WTC11 (cell line): ENCODE measurements around the gene TM7SF3. TPM values are rescaled to one million over a fixed set of nuclear protein-coding genes. Genes with fewer than 3 reads are reported as not detected.
"Not testable (repeated sequence)": the region's sequence is repeated elsewhere in the genome, so short reads cannot be mapped to it uniquely, and the experiment has no call there.

Source experiments
- ATAC-seq: fragments of 200-7000 bp; cut with Tn5 transposase; 2 replicates; pipeline ENCODE4 v1.10.0; 2021; ENCODE audit warnings: mild to moderate bottlenecking, moderate library complexity
- CTCF ChIA-PET: fragments of 300-600 bp; sonication (Branson Sonifier 250); formaldehyde crosslinking; loops from one replicate; lab custom pipeline; 2021; ENCODE audit warnings: antibody characterized with exemption; lab: Charles Lee
- POLR2A ChIA-PET: fragments of 350-600 bp; sonication (Branson Sonifier 250); formaldehyde crosslinking; loops from one replicate; lab custom pipeline; 2021; ENCODE audit warnings: antibody characterized with exemption; lab: Charles Lee
- DNase-seq: peaks from one replicate; pipeline ENCODE4 v3.0.0; 2021; ENCODE audit warnings: low spot score
- H3K27ac Mint-ChIP-seq: 2 replicates; pipeline ENCODE4 v1.8.0; 2021; ENCODE audit warnings: mixed read lengths
- H3K27me3 Mint-ChIP-seq: 2 replicates; pipeline ENCODE4 v1.8.0; 2021; ENCODE audit warnings: low read depth, mild to moderate bottlenecking, moderate library complexity, mixed read lengths
- H3K36me3 Mint-ChIP-seq: 2 replicates; pipeline ENCODE4 v1.8.0; 2021; ENCODE audit warnings: mixed read lengths
- H3K4me1 Mint-ChIP-seq: 2 replicates; pipeline ENCODE4 v1.8.0; 2022; ENCODE audit warnings: mixed read lengths
- H3K4me3 Mint-ChIP-seq: 2 replicates; pipeline ENCODE4 v1.8.0; 2021; ENCODE audit warnings: mild to moderate bottlenecking, moderate library complexity, mixed read lengths
- H3K9me3 Mint-ChIP-seq: 2 replicates; pipeline ENCODE4 v1.8.0; 2021; ENCODE audit warnings: mixed read lengths
- ATF1 ChIP-seq: sonication (generic); formaldehyde crosslinking; IDR thresholded peaks from 2 replicates; pipeline ENCODE4 v1.8.1; 2023; ENCODE audit warnings: mild to moderate bottlenecking, moderate library complexity, missing genetic modification reagents
- ELF4 ChIP-seq: sonication (generic); formaldehyde crosslinking; IDR thresholded peaks from 2 replicates; pipeline ENCODE4 v1.8.1; 2022; ENCODE audit warnings: low read depth, mild to moderate bottlenecking, moderate library complexity, missing genetic modification reagents
- FOXP1 ChIP-seq: sonication (generic); formaldehyde crosslinking; IDR thresholded peaks from 2 replicates; pipeline ENCODE4 v1.8.0; 2022; ENCODE audit warnings: missing genetic modification reagents, mild to moderate bottlenecking, moderate library complexity, borderline replicate concordance
- NR1H2 ChIP-seq: sonication (generic); formaldehyde crosslinking; IDR thresholded peaks from 2 replicates; pipeline ENCODE4 v1.9.0; 2021; ENCODE audit warnings: mild to moderate bottlenecking, moderate library complexity, missing genetic modification reagents
- OVOL2 ChIP-seq: fragments of 250-450 bp; sonication (Bioruptor Pico); IDR thresholded peaks from 2 replicates; pipeline ENCODE4 v1.9.0; 2021; ENCODE audit warnings: mild to moderate bottlenecking, borderline replicate concordance
- SMAD3 ChIP-seq: sonication (generic); formaldehyde crosslinking; IDR thresholded peaks from 2 replicates; pipeline ENCODE4 v1.8.0; 2022; ENCODE audit warnings: missing genetic modification reagents, mild to moderate bottlenecking, borderline replicate concordance
- ZNF219 ChIP-seq: sonication (generic); formaldehyde crosslinking; IDR thresholded peaks from 2 replicates; pipeline ENCODE4 v1.8.0; 2023; ENCODE audit warnings: missing genetic modification reagents, mild to moderate bottlenecking, borderline replicate concordance
- total RNA-seq: library from RNA; stranded (reverse); gene quantifications from 3 replicates; pipeline ENCODE4 v1.2.3, GENCODE V29; 2021
- TF ChIP-seq, protein P1 (sequence below): sonication (generic); formaldehyde crosslinking; conservative IDR thresholded peaks from 2 replicates; pipeline ENCODE4 v1.8.1; 2022; ENCODE audit warnings: mild to moderate bottlenecking, missing genetic modification reagents
- TF ChIP-seq, protein P2 (sequence below): sonication (generic); formaldehyde crosslinking; IDR thresholded peaks from 2 replicates; pipeline ENCODE4 v1.8.0; 2023; ENCODE audit warnings: mild to moderate bottlenecking, missing genetic modification reagents
- TF ChIP-seq, protein P3 (sequence below): sonication (generic); formaldehyde crosslinking; IDR thresholded peaks from 2 replicates; pipeline ENCODE4 v1.8.1; 2023; ENCODE audit warnings: mild to moderate bottlenecking, moderate library complexity, missing genetic modification reagents
- TF ChIP-seq, protein P4 (sequence below): sonication (generic); formaldehyde crosslinking; IDR thresholded peaks from 2 replicates; pipeline ENCODE4 v1.8.1; 2022; ENCODE audit warnings: missing genetic modification reagents, borderline replicate concordance
- TF ChIP-seq, protein P5 (sequence below): fragments of 250-450 bp; sonication (Bioruptor Pico); conservative IDR thresholded peaks from 2 replicates; pipeline ENCODE4 v1.9.0; 2021; ENCODE audit warnings: mild to moderate bottlenecking
- TF ChIP-seq, protein P6 (sequence below): sonication (generic); formaldehyde crosslinking; IDR thresholded peaks from 2 replicates; pipeline ENCODE4 v1.8.1; 2022; ENCODE audit warnings: low read depth, missing genetic modification reagents, borderline replicate concordance

The TM7SF3 gene
- total RNA-seq, 1 experiment from 2014 or later, result 75.3 TPM

DNA sequence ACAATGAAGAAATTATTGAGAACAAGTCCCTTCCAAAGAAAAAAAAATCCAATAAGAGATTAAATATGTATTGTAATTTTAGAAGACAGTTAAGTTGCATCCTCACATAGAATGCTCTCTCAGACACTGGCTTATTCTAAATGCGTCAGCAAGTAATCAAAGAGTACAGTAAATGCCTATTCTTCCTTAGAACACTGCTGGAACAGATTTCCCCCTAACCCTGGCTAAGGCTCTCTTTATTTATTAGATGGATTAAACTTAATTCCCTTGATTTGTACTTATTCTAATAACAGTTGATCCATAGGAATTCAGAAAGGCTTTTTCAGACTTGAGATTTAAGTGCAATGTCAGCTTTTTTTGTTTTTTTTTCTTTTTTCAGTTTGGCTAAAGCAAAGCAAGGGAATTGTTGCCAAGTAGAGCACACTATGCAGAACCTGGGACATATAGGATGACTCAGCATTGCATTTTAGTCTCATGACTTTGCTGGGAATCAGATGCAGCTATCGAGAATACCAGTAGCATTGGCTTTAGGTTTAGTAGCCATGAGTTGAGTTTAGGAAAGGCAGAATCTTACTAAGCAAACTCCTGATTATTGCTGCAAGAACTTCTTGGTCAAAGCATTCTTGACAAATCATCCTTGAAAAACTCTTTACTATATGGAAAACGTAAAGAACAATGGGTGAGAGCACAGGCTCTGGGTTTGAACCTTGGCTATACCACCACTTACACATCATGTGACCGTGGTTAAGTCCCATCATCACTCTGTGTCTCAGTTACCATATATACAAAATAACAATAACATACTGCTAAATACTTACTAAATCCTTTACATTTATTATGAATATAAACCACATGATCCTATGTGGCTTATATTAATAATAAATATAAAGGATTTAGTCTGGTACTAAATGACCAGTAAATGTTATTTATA lies 34.9 kb upstream of the TM7SF3 start:
- no peak for DNase-seq
- H3K27ac Mint-ChIP-seq, result no peak overlapping the region
- H3K4me3 Mint-ChIP-seq, result no peak overlapping the region
- TF ChIP-seq SMAD3 (CRISPR knock-in tag) (no peak), ELF4 (CRISPR knock-in tag) (no peak), ATF1 (no peak), NR1H2 (no peak)
- TF ChIP-seq, protein P1, sequence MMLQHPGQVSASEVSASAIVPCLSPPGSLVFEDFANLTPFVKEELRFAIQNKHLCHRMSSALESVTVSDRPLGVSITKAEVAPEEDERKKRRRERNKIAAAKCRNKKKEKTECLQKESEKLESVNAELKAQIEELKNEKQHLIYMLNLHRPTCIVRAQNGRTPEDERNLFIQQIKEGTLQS, result no peak
- TF ChIP-seq, protein P2, sequence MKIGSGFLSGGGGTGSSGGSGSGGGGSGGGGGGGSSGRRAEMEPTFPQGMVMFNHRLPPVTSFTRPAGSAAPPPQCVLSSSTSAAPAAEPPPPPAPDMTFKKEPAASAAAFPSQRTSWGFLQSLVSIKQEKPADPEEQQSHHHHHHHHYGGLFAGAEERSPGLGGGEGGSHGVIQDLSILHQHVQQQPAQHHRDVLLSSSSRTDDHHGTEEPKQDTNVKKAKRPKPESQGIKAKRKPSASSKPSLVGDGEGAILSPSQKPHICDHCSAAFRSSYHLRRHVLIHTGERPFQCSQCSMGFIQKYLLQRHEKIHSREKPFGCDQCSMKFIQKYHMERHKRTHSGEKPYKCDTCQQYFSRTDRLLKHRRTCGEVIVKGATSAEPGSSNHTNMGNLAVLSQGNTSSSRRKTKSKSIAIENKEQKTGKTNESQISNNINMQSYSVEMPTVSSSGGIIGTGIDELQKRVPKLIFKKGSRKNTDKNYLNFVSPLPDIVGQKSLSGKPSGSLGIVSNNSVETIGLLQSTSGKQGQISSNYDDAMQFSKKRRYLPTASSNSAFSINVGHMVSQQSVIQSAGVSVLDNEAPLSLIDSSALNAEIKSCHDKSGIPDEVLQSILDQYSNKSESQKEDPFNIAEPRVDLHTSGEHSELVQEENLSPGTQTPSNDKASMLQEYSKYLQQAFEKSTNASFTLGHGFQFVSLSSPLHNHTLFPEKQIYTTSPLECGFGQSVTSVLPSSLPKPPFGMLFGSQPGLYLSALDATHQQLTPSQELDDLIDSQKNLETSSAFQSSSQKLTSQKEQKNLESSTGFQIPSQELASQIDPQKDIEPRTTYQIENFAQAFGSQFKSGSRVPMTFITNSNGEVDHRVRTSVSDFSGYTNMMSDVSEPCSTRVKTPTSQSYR, result no peak
- no peaks in the 10 kb centered on the region for H3K9me3 Mint-ChIP-seq
- H3K4me1 Mint-ChIP-seq, result no peaks in the 10 kb centered on the region
- ATAC-seq, result no peak
- H3K27me3 Mint-ChIP-seq, result no peaks in the 10 kb centered on the region
- CTCF ChIA-PET, result no interaction called here
- H3K36me3 Mint-ChIP-seq, result no peaks in the 10 kb centered on the region
- POLR2A ChIA-PET, result no interaction called here

DNA sequence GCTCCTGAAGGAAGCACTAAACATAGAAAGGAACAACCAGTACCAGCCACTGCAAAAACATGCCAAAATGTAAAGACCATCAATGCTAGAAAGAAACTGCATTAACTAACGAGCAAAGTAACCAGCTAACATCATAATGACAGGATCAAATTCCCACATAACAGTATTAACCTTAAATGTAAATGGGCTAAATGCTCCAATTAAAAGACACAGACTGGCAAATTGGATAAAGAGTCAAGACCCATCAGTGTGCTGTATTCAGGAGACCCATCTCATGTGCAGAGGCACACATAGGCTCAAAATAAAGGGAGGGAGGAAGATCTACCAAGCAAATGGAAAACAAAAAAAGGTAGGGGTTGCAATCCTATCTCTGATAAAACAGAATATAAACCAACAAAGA lies 27.8 kb upstream of the TM7SF3 start:
- ATAC-seq, POLR2A ChIA-PET, H3K27me3 Mint-ChIP-seq, H3K27ac Mint-ChIP-seq, CTCF ChIA-PET, H3K4me3 Mint-ChIP-seq, H3K4me1 Mint-ChIP-seq, DNase-seq: not testable (repeated sequence)
- H3K9me3 Mint-ChIP-seq, result peaks cover 25% of the 10 kb centered on the region
- peaks cover 31% of the 10 kb centered on the region for H3K36me3 Mint-ChIP-seq

DNA sequence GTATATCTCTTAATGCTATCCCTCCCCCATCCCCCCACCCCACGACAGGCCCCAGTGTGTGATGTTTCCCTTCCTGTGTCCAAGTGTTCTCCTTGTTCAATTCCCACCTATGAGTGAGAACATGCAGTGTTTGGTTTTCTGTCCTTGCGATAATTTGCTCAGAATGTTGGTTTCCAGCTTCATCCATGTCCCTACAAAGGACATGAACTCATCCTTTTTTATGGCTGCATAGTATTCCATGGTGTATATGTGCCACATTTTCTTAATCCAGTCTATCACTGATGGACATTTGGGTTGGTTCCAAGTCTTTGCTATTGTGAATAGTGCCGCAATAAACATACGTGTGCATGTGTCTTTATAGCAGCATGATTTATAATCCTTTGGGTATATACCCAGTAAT lies 26.5 kb upstream of the TM7SF3 start:
- H3K27ac Mint-ChIP-seq, H3K27me3 Mint-ChIP-seq, H3K4me3 Mint-ChIP-seq, POLR2A ChIA-PET, CTCF ChIA-PET, DNase-seq, H3K4me1 Mint-ChIP-seq, ATAC-seq: not testable (repeated sequence)
- Mint-ChIP-seq H3K9me3 (peaks cover 25% of the 10 kb centered on the region), H3K36me3 (peaks cover 31% of the 10 kb centered on the region)

DNA sequence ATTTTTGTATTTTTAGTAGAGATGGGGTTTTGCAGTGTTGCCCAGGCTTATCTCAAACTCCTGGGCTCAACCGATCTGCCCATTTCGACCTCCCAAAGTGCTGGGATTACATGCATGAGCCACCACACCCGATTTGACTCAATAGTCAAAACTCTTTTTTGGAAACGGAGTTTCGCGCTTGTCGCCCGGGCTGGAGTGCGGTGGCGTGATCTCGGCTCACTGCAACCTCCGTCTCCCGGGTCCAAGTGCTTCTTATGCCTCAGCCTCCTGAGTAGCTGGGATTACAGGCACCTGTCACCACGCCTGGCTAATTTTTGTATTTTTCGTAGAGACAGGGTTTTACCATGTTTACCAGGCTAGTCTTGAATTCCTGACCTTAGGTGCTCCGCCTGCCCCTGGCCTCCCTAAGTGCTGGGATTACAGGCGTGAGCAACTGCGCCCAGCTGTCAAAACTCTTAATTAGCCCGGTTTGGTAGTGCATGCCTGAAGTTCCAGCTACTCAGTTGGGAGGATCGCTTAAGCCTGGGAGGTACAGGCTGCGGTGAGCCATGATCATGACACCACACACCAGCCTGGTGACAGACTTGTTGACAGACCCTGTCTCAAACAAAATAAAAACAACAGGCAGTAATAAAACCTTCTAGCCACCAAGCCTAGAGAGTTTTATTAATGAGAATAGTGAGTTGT lies 20.6 kb upstream of the TM7SF3 start:
- ATAC-seq (no peak), DNase-seq (no peak)
- Mint-ChIP-seq H3K4me3 (no peak overlapping the region), H3K27me3 (no peaks in the 10 kb centered on the region), H3K9me3 (peaks cover 2% of the 10 kb centered on the region), H3K36me3 (peaks cover 31% of the 10 kb centered on the region), H3K27ac (no peak overlapping the region), H3K4me1 (no peaks in the 10 kb centered on the region)
- CTCF ChIA-PET, result interaction anchor here (0.6 to 0.9 kb wide), 3 partner anchors 19 to 272 kb away, joined by 3 to 4 read pairs (median 3); no protein-coding TSS in a partner anchor
- POLR2A ChIA-PET, result no interaction called here
- no peak for TF ChIP-seq ZNF219
- TF ChIP-seq NR1H2, result no peak
- no peak for TF ChIP-seq OVOL2 (CRISPR knock-in tag)
- TF ChIP-seq, protein P3, sequence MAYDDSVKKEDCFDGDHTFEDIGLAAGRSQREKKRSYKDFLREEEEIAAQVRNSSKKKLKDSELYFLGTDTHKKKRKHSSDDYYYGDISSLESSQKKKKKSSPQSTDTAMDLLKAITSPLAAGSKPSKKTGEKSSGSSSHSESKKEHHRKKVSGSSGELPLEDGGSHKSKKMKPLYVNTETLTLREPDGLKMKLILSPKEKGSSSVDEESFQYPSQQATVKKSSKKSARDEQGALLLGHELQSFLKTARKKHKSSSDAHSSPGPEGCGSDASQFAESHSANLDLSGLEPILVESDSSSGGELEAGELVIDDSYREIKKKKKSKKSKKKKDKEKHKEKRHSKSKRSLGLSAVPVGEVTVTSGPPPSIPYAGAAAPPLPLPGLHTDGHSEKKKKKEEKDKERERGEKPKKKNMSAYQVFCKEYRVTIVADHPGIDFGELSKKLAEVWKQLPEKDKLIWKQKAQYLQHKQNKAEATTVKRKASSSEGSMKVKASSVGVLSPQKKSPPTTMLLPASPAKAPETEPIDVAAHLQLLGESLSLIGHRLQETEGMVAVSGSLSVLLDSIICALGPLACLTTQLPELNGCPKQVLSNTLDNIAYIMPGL (CRISPR knock-in tag), result no peak
- TF ChIP-seq, protein P4, sequence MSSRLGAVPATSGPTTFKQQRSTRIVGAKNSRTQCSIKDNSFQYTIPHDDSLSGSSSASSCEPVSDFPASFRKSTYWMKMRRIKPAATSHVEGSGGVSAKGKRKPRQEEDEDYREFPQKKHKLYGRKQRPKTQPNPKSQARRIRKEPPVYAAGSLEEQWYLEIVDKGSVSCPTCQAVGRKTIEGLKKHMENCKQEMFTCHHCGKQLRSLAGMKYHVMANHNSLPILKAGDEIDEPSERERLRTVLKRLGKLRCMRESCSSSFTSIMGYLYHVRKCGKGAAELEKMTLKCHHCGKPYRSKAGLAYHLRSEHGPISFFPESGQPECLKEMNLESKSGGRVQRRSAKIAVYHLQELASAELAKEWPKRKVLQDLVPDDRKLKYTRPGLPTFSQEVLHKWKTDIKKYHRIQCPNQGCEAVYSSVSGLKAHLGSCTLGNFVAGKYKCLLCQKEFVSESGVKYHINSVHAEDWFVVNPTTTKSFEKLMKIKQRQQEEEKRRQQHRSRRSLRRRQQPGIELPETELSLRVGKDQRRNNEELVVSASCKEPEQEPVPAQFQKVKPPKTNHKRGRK, result no peak
- TF ChIP-seq, protein P5, sequence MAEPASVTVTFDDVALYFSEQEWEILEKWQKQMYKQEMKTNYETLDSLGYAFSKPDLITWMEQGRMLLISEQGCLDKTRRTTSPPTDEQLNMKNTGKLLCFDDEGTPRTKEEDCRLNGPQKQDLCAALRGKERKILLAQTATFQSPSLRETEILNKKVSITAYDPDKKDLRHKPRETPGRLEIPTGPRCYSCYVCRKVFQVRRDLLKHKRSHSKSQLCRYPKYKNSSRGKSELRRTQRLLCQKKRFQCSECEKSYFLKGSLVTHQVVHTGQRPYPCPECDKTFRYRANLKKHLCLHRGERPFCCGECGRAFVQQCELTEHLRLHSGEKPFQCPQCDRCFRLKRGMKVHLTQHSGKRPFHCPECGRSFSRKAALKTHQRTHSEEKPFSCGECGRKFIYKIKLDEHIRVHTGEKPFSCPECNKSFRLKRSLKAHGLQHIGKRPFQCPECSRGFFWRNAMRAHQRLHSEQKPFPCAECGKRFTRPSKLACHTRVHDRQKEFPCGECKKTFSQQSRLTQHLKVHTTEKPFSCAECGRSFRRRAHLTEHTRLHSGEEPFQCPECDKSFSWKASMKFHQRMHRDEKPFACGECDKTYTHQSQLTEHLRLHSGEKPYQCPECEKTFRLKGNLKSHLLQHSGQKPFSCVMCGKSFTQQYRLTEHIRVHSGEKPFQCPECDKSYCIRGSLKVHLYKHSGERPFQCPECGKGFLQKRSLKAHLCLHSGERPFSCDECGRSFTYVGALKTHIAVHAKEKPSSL, result no peak
- no peak for TF ChIP-seq FOXP1 (CRISPR knock-in tag)
- TF ChIP-seq, protein P6, sequence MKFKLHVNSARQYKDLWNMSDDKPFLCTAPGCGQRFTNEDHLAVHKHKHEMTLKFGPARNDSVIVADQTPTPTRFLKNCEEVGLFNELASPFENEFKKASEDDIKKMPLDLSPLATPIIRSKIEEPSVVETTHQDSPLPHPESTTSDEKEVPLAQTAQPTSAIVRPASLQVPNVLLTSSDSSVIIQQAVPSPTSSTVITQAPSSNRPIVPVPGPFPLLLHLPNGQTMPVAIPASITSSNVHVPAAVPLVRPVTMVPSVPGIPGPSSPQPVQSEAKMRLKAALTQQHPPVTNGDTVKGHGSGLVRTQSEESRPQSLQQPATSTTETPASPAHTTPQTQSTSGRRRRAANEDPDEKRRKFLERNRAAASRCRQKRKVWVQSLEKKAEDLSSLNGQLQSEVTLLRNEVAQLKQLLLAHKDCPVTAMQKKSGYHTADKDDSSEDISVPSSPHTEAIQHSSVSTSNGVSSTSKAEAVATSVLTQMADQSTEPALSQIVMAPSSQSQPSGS (CRISPR knock-in tag), result no peak
